ENCODE results near the gene SLC15A1.
"Not testable (repeated sequence)": the region's sequence is repeated elsewhere in the genome, so short reads cannot be mapped to it uniquely, and the experiment has no call there.

Gene SLC15A1

DNA sequence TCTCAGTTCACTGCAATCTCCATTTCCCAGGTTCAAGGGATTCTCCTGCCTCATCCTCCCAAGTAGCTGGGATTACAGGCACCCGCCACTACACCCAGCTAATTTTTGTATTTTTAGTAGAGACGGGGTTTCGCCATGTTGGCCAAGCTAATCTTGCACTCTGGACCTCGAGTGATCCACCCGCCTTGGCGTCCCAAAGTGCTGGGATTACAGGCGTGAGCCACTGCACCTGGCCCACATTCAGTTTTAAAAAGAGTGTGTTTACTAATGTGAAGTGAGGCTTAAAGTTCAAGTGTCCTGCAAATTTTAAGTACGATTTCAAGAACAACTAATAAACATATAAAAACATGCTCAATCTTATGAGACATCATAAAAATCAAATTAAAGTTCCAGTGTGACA lies 114.1 kb downstream of the SLC15A1 start:
- not testable (repeated sequence) for FAIRE-seq; DNase-seq (ENCODE audit: extremely low spot score, insufficient read length, low read depth)
